ENCODE measurements around the gene HPS4. TPM values are rescaled to one million over a fixed set of nuclear protein-coding genes. Genes with fewer than 3 reads are reported as not detected.
"Not testable (repeated sequence)": the region's sequence is repeated elsewhere in the genome, so short reads cannot be mapped to it uniquely, and the experiment has no call there.

Gene HPS4
- total RNA-seq, 1 donor = 28.1 TPM

DNA sequence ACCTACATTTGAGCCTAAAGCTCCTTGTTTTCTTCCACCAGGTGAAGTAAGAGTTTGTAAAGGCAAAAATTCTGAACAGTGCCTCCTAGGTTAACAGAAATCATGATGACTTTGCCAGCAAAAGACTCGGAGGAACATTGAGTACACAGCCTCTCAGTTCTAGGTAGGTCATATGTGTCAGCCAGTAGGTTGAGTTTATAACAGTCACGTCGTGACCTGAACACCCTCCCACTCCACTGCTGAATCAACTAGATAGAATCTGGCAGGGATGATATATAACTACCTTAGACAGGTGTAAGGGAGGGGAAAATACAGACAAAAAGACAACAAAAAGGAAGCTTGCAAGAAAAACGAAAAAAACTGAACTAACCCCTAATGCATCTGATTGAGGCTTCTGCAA, 67.3 kb downstream of the HPS4 start:
- TF ChIP-seq, protein P1, sequence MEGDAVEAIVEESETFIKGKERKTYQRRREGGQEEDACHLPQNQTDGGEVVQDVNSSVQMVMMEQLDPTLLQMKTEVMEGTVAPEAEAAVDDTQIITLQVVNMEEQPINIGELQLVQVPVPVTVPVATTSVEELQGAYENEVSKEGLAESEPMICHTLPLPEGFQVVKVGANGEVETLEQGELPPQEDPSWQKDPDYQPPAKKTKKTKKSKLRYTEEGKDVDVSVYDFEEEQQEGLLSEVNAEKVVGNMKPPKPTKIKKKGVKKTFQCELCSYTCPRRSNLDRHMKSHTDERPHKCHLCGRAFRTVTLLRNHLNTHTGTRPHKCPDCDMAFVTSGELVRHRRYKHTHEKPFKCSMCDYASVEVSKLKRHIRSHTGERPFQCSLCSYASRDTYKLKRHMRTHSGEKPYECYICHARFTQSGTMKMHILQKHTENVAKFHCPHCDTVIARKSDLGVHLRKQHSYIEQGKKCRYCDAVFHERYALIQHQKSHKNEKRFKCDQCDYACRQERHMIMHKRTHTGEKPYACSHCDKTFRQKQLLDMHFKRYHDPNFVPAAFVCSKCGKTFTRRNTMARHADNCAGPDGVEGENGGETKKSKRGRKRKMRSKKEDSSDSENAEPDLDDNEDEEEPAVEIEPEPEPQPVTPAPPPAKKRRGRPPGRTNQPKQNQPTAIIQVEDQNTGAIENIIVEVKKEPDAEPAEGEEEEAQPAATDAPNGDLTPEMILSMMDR (IDR thresholded peaks at IDR 0.05; ENCODE audit: insufficient read depth, low read depth, low read length) = no peak
- no peak for DNase-seq (ENCODE audit: low read depth)
- no peak overlapping the region for H3K4me3 ChIP-seq (ENCODE audit: low read depth, low read length)

DNA sequence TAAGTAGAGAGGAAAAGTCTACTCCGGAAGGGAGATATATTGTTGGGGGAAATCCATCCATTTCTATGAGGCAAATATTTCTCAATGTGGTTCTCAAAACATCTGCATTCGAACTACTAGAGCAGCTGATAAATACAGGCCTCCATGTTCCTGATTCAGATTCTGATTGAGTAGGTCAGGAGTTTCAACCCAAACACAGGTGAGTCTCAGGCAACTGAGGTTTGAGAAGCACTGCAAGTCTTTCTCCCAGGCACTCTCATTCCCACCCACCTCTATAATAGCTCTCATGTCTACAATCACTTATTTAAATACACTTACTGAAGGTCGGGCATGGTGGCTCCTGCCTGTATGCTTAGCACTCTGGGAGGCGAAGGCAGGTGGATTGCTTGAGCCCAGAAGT, 69.2 kb downstream of the HPS4 start:
- H3K4me3 ChIP-seq (ENCODE audit: low read depth, low read length) = no peak overlapping the region
- TF ChIP-seq, protein P1 (IDR thresholded peaks at IDR 0.05; ENCODE audit: insufficient read depth, low read depth, low read length) = no peak
- no peak for DNase-seq (ENCODE audit: low read depth)

DNA sequence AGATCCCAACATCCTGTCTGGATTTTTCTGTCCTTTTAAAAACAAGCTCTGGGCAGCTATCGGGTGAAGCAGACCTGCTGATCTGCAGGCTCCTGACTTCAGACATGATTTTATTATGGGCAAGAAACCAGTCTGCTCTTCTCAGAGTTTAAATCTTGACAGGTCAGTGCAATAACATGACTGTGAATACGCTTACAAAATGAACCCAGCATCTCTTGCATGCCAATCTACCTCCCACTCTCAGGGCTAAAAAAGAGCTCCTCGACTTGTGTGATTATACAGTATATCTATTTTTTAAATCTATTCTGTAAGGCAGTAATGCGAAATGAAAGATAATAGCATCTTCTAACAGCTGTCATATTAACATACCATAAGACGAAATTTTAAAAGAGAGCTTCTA, 73.2 kb downstream of the HPS4 start:
- no peak for DNase-seq (ENCODE audit: low read depth)
- TF ChIP-seq, protein P1 (IDR thresholded peaks at IDR 0.05; ENCODE audit: insufficient read depth, low read depth, low read length) = no peak

DNA sequence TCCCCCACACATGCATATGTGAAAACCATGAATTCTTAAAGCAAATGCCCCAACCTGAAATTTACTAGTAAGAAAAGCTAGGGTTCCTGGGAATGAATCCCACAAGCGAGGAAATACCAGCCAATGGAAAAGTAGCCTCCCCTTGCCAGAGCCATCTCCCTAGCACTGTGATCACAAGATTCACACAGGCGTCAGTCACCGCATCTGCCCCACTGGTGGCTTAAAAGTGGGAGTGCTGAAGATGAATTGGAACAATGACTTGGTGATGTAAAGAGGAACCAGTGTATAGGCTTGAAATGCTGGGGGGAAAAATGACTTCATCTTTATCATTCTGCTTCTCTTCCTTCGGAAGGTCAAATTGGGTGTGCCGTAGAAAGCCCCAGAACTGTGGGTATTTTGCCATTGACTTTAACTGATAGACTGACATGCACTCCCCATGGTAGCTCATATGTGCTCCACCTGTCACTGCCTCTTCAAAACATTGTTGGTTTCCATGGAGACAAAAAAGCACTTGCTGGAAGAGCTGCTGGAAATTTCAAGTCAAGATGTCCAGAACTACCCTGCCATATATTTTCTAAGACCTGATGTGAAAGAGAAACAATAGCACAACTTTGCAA, 73.8 kb downstream of the HPS4 start:
- TF ChIP-seq, protein P1 (IDR thresholded peaks at IDR 0.05; ENCODE audit: insufficient read depth, low read depth, low read length) = no peak
- no peak overlapping the region for H3K4me3 ChIP-seq (ENCODE audit: low read depth, low read length)
- DNase-seq (ENCODE audit: low read depth) = no peak

More for the DNA sequence above, 73.2 kb downstream of the HPS4 start:
- H3K4me3 ChIP-seq (ENCODE audit: low read depth, low read length) = no peak overlapping the region

DNA sequence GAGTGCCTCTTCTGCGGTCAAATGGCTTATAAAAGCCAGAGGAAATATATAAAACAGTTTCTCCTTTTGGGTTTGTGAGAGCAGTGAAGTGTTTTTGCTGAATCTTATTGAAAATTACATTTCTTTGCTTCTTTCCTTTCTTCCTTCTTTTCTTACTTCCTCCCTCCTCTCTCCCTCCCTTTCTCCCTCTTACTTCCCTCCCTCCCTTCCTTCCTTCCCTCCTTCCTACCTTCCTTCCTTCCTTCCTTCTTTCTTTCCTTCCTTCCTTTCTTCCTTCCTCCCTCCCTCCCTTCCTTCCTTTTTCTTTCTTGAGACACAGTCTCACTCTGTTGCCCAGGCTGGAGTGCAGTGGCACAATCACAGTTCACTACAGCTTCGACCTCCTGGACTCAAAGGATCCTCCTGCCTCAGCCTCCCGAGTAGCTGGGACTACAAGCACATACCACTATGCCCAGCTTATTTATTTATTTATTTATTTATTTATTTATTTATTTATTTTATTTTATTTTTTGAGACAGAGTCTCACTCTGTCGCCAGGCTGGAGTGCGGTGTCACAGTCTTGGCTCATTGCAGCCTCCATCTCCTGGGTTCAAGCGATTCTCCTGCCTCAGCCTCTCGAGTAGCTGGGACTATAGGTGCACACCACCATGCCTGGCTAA, 74.9 kb downstream of the HPS4 start:
- DNase-seq (ENCODE audit: low read depth); H3K4me3 ChIP-seq (ENCODE audit: low read depth, low read length): not testable (repeated sequence)

DNA sequence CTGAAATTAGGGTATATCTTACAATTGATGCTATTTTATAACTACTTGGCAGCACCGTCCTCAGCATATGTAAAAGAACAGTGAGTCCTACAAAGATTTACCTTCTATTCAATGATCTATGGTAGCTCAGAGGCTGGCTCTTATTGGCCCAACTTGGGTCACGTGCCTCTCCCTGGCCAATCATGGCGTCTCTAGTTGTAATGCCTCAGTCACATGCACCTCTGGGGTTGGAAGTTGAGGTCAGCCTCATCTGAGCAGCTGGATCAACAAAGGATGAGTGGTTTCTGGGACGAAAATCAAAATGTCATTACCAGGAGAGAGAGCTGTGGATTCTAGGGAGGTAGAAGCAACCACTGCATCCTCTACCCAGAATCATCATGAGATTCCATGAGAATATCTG, 77.5 kb downstream of the HPS4 start:
- no peak overlapping the region for H3K4me3 ChIP-seq (ENCODE audit: low read depth, low read length)
- TF ChIP-seq, protein P1 (IDR thresholded peaks at IDR 0.05; ENCODE audit: insufficient read depth, low read depth, low read length) = no peak
- no peak for DNase-seq (ENCODE audit: low read depth)

DNA sequence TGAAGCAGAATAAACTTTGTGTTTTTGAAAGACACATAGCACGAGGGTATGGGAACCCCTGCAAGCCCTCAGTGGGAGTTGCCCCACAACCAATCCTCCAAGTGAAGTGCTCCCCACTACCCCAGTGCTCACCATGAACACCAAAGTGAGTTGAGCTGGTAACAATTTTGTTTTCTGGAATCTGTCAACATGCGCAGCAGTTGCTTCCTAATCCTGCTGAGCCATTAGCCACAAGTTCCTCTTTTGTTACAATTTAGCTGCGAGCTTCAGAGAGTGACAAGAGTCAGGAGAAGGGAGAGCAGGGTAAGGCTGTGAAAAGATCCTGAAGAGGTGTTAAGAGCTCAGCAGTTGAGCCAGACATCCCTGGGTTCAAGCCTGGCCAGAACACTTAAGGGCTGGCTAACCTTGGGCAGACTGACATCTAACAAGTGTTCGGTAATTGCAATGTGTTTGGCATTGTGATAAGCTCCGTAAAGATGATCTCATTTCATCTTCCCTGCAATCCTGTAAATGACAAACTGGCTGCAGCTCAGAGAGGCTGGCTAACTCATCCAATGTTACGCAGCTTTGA, 78.6 kb downstream of the HPS4 start:
- DNase-seq (ENCODE audit: low read depth) = no peak
- no peak overlapping the region for H3K4me3 ChIP-seq (ENCODE audit: low read depth, low read length)
- TF ChIP-seq, protein P1 (IDR thresholded peaks at IDR 0.05; ENCODE audit: insufficient read depth, low read depth, low read length) = no peak

All from fibroblast of villous mesenchyme (primary cell).